Measurements from ENCODE around the gene MFSD1. TPM values are rescaled to one million over a fixed set of nuclear protein-coding genes. Genes with fewer than 3 reads are reported as not detected.

MFSD1 gene
- total RNA-seq, 4 donors from 2014 or later, result 86.6 to 136 (median 96.2) TPM

DNA sequence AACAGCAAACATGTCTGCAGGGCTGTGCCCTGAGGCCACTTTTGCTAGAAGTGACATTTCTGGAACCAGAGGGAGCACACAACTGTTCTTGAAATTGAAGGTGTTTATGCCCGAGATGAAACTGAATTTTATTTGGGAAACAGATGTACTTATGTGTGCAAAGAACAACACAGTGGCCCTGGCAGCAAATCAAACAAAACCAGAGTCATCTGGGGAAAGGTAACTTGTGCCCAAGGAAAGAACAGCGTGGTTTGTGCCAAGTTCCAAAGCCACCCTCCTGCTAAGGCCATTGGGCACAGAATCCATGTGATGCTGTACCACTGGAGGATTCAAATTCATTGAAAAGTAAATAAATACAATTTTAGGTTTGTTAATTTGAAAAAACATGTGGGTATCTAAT is 38.4 kb upstream of the MFSD1 start:
- H3K36me3 ChIP-seq, result no peaks in the 10 kb centered on the region
- peak overlapping the region; percentile 14 to 45 (median 35) for H3K27ac ChIP-seq
- DNase-seq, result peak; percentile 60 to 77
- H3K27me3 ChIP-seq, result no peaks in the 10 kb centered on the region
- no peak for TF ChIP-seq POLR2A (IDR thresholded peaks at IDR 0.05)
- TF ChIP-seq, protein P1, sequence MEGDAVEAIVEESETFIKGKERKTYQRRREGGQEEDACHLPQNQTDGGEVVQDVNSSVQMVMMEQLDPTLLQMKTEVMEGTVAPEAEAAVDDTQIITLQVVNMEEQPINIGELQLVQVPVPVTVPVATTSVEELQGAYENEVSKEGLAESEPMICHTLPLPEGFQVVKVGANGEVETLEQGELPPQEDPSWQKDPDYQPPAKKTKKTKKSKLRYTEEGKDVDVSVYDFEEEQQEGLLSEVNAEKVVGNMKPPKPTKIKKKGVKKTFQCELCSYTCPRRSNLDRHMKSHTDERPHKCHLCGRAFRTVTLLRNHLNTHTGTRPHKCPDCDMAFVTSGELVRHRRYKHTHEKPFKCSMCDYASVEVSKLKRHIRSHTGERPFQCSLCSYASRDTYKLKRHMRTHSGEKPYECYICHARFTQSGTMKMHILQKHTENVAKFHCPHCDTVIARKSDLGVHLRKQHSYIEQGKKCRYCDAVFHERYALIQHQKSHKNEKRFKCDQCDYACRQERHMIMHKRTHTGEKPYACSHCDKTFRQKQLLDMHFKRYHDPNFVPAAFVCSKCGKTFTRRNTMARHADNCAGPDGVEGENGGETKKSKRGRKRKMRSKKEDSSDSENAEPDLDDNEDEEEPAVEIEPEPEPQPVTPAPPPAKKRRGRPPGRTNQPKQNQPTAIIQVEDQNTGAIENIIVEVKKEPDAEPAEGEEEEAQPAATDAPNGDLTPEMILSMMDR (IDR thresholded peaks at IDR 0.05), result no peak
- WGBS, 2 donors, result 22 to 44% methylated on average over 2 of the region's 2 CpGs
- no peak overlapping the region for H3K4me3 ChIP-seq (replicated peaks in 1 of 3)
- intact Hi-C loops (cut with DNase I), result no loop called here
- peaks cover 11 to 32% of the 10 kb centered on the region in 2 donors for H3K4me1 ChIP-seq
- no peaks in the 10 kb centered on the region for H3K9me3 ChIP-seq

DNA sequence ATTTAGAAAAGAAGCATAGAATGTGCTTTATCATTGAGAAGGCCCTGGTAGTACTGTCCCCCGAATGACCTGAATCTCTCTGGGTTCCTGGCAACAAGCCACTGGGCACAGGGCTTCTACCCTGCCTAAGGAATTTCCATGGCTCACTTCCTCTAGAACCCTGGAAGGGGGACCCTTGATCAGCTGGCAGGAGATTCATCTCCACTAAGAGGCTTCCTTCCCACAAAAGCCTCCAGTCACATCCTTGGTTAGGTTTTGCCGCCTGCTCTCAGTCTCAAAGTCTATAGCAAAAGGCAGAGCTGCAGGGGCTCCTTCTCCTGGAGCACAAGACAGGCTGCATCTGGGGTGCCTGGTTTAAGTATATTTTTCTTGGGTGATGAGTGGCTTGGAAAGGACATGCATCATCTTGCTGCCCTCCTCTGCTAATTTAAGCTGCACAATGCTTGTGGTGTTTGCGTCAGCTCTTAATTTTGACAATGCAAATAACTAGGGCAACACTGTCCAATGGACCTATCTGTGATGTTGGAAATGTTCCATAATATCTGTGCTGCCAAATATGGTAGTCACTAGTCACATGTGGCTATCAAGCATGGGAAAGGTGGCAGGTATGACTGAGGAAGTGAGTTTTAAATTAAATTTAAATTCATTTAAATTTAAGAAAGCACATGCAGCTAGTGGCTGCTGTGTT is 36.2 kb upstream of the MFSD1 start:
- no peak for DNase-seq
- Histone ChIP-seq H3K27ac (no peak overlapping the region), H3K4me3 (replicated peaks in 1 of 3) (no peak overlapping the region), H3K4me1 (peaks cover 18 to 41% of the 10 kb centered on the region in 2 donors), H3K36me3 (no peaks in the 10 kb centered on the region), H3K27me3 (no peaks in the 10 kb centered on the region), H3K9me3 (no peaks in the 10 kb centered on the region)
- 85 to 86% methylated on average over 3 of the region's 3 CpGs for WGBS, 2 donors
- TF ChIP-seq, protein P1 (IDR thresholded peaks at IDR 0.05), result no peak
- no peak for TF ChIP-seq POLR2A (IDR thresholded peaks at IDR 0.05)
- intact Hi-C loops (cut with DNase I), result no loop called here

DNA sequence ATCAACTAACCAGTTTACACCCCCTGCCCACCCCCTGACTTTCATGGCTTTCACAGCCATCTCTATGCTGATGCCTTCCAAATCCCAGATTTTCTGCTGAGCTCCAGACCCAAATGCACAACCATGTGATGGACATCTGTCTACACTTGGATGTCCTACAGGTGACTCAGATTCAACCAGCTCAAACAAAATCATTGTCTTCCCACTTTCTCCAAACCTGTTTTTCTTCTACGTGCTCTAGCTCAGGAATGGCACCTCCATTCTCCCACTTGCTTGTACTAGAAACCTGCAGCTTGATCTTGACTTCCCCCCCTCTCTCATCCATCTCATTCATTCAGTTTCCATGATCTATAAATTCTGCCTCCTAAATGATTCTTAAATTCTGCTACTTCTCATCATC is 35.5 kb upstream of the MFSD1 start:
- no peak for DNase-seq
- TF ChIP-seq, protein P1 (IDR thresholded peaks at IDR 0.05), result no peak
- TF ChIP-seq POLR2A (IDR thresholded peaks at IDR 0.05), result no peak
- H3K9me3 ChIP-seq, result no peaks in the 10 kb centered on the region
- 91 to 100% methylated on average over 1 of the region's 1 CpG for WGBS, 2 donors
- peaks cover 18 to 41% of the 10 kb centered on the region in 2 donors for H3K4me1 ChIP-seq
- H3K4me3 ChIP-seq (replicated peaks in 1 of 3), result no peak overlapping the region
- no peaks in the 10 kb centered on the region for H3K36me3 ChIP-seq
- intact Hi-C loops (cut with DNase I), result no loop called here
- H3K27me3 ChIP-seq, result no peaks in the 10 kb centered on the region
- no peak overlapping the region for H3K27ac ChIP-seq

DNA sequence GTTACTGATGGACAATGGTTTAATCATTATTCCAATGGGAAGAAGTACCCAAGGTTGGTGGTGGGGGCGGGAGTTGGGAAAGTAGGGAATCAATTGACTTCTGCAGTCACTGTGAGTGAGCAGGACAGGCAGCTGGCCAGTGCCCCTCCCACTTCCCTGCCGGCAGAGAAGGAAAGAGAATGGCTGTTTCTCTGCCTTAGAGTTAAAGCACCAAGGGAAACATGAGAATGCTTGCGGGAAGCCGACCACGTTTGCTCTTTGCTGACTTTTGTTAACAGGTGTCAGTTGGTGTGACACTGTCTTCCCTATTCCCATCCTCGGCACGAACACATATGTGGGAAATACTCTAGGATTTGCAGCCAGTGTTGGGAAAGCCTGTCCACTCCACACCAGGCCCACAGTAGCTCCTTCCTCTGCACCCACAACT is 33.5 kb upstream of the MFSD1 start:
- peak; percentile 46 to 58 for DNase-seq
- Histone ChIP-seq H3K36me3 (no peaks in the 10 kb centered on the region), H3K27me3 (no peaks in the 10 kb centered on the region), H3K27ac (peak overlapping the region in 1 of 3 donors; percentile 31), H3K9me3 (no peaks in the 10 kb centered on the region), H3K4me3 (replicated peaks in 1 of 3) (no peak overlapping the region), H3K4me1 (peaks cover 13 to 29% of the 10 kb centered on the region in 2 donors)
- intact Hi-C loops (cut with DNase I), result no loop called here
- no peak for TF ChIP-seq POLR2A (IDR thresholded peaks at IDR 0.05)
- TF ChIP-seq, protein P1 (IDR thresholded peaks at IDR 0.05), result no peak
- 20 to 21% methylated on average over 7 of the region's 7 CpGs for WGBS, 2 donors

DNA sequence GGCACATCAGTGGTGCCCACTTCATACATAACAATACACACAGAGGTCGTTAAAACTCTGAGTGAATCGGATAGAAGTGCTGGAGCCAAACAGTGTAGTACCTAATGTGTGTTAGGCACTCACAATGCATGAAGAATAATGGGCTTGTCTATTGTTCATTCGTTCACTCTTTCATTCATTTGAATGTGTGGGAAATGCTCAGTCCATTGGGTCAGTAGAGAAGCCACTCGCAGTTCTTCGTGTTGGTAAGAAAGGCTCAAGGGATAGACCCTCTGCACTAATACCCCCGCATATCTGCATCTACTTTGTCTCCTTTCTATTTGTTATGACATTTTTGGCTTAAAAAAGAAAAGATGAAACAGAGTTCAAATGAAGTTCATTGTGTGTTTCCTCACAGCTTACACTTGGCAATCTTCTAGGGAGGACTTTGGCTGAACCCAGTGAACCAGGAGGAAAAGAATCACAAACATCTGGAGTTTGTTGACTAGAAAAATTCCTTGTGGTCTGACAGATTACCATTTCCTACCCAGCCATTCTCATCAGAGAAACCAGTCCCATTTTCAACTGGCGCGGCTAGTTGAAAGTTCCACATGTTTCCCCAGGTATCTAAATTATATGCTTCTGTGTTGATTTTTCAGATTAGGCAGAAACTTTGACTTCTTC is 32.8 kb upstream of the MFSD1 start:
- H3K27ac ChIP-seq, result peak overlapping the region in 1 of 3 donors; percentile 31
- no peaks in the 10 kb centered on the region for H3K9me3 ChIP-seq
- no peak overlapping the region for H3K4me3 ChIP-seq (replicated peaks in 1 of 3)
- no peak for TF ChIP-seq POLR2A (IDR thresholded peaks at IDR 0.05)
- TF ChIP-seq, protein P1 (IDR thresholded peaks at IDR 0.05), result no peak
- H3K27me3 ChIP-seq, result no peaks in the 10 kb centered on the region
- peaks cover 8 to 23% of the 10 kb centered on the region in 2 donors for H3K4me1 ChIP-seq
- 56 to 62% methylated on average over 8 of the region's 8 CpGs for WGBS, 2 donors
- intact Hi-C loops (cut with DNase I), result no loop called here
- no peaks in the 10 kb centered on the region for H3K36me3 ChIP-seq
- DNase-seq, result no peak

All from thyroid gland (tissue), 4 donors.